Kidney (tissue), 14 donors: Measurements from ENCODE around the gene NR3C2. TPM values are rescaled to one million over a fixed set of nuclear protein-coding genes. Genes with fewer than 3 reads are reported as not detected.
A peak's percentile ranks its signal among the peaks of the same experiment; 100 is the strongest.

Experiments used
- DNase-seq, 5 donors: peaks; one replicate each; pipeline ENCODE4 v3.0.0-alpha.2; 2013 to 2020
- FAIRE-seq: peaks from 2 replicates; lab custom pipeline; 2012; peaks lifted over from hg19 to GRCh38; lab: Jason Lieb, UNC
- H3K27ac ChIP-seq, 2 donors: one replicate each; pipeline ENCODE4 v1.7.0; 2013; ENCODE audit warnings: low read depth in 2 of 2, low read length in 2 of 2, inconsistent platforms in 1 of 2
- H3K27me3 ChIP-seq: one replicate; pipeline ENCODE4 v1.7.1; 2013; ENCODE audit warnings: low read length, inconsistent platforms; ENCODE audit not compliant: control insufficient read depth, insufficient read depth
- H3K36me3 ChIP-seq, 3 donors: one replicate each; pipeline versions ENCODE4 v1.7.0 to v1.7.1; 2013; ENCODE audit warnings: low read length in 3 of 3, control low read depth in 1 of 3, inconsistent platforms in 1 of 3; ENCODE audit not compliant: insufficient read depth in 3 of 3, control insufficient read depth in 2 of 3
- H3K4me1 ChIP-seq, 3 donors: one replicate each; pipeline versions ENCODE4 v1.7.0 to v1.7.1; 2013; ENCODE audit warnings: low read length in 3 of 3, inconsistent platforms in 1 of 3, low read depth in 1 of 3; ENCODE audit not compliant: control insufficient read depth in 2 of 3, insufficient read depth in 2 of 3
- H3K4me3 ChIP-seq, 3 donors: one replicate each; pipeline versions ENCODE4 v1.7.0 to v1.8.1; 2013; ENCODE audit warnings: low read length in 3 of 3, control low read depth in 1 of 3, inconsistent platforms in 1 of 3
- H3K9ac ChIP-seq, 3 donors: one replicate each; pipeline versions ENCODE4 v1.7.0 to v1.7.1; 2013; ENCODE audit warnings: low read length in 3 of 3, control low read depth in 1 of 3, inconsistent platforms in 1 of 3
- H3K9me3 ChIP-seq, 3 donors: one replicate each; pipeline versions ENCODE4 v1.7.0 to v1.7.1; 2013; ENCODE audit warnings: low read length in 3 of 3, control low read depth in 1 of 3, inconsistent platforms in 1 of 3; ENCODE audit not compliant: control insufficient read depth in 2 of 3, insufficient read depth in 1 of 3
- CTCF ChIP-seq: IDR thresholded peaks from 3 replicates; pipeline ENCODE4 v1.5.1; 2012; ENCODE audit warnings: mild to moderate bottlenecking, moderate library complexity, borderline replicate concordance; ENCODE audit not compliant: insufficient read depth; ENCODE audit errors: extremely low read depth
- intact Hi-C: fragments of 100-400 bp; cut with DNase I; formaldehyde crosslinking; loops from one replicate; pipeline ENCODE4 v1.11.1; 2022
- polyA plus RNA-seq: library from polyadenylated mRNA; stranded (reverse); fragments of 350-450 nt; fragmentation: Illumina TruSeq; extraction: RNeasy Lipid Tissue Mini Kit (QIAGEN cat#74804); gene quantifications from one replicate; pipeline ENCODE4 v1.2.3, GENCODE V29; 2014; ENCODE audit warnings: low read depth, low replicate concordance; ENCODE audit not compliant: insufficient read depth
- total RNA-seq: library from RNA; stranded (reverse); fragmentation: NEBNext Ultra II Directional; extraction: Animal tissue kit (Norgen Biotek cat#: 25700); gene quantifications from one replicate; pipeline ENCODE4 v1.2.1, GENCODE V29; 2021
- donor health status: control.
- donor health status: control.
- donor health status: control.
- donor health status: control.
- donor health status: control.
- donor health status: DM: yes; HTN: yes; CAD: no.
- donor health status: Normal renal cell carcinoma (clear cell type).

The NR3C2 gene
- total and polyA plus RNA-seq, 2 donors from 2014 or later, result 8.7 to 43.4 TPM

- DNase-seq (no peak), FAIRE-seq (no peak)
- no peak for TF ChIP-seq CTCF
- H3K27ac ChIP-seq, result no peak overlapping the region
- no peak overlapping the region for H3K4me3 ChIP-seq
- peaks cover 0 to 4% (median 0%) of the 10 kb centered on the region in 3 donors for H3K36me3 ChIP-seq
- H3K9ac ChIP-seq, result no peak overlapping the region
- H3K27me3 ChIP-seq, result no peaks in the 10 kb centered on the region
- intact Hi-C loops, result no loop called here
- no peaks in the 10 kb centered on the region for H3K4me1 ChIP-seq
- no peaks in the 10 kb centered on the region for H3K9me3 ChIP-seq
Measured at GRCh38 chr4:148154769-148155168, 287.4 kb downstream of the NR3C2 start.

- H3K4me1 ChIP-seq, result no peaks in the 10 kb centered on the region
- no peak overlapping the region for H3K9ac ChIP-seq
- no peaks in the 10 kb centered on the region for H3K9me3 ChIP-seq
- intact Hi-C loops, result no loop called here
- DNase-seq (peak in 4 of 5 donors; percentile 75 to 89 (median 83)), FAIRE-seq (no peak)
- H3K4me3 ChIP-seq, result no peak overlapping the region
- H3K36me3 ChIP-seq, result peaks cover 0 to 4% (median 0%) of the 10 kb centered on the region in 3 donors
- no peaks in the 10 kb centered on the region for H3K27me3 ChIP-seq
- no peak for TF ChIP-seq CTCF
- H3K27ac ChIP-seq, result no peak overlapping the region
Measured at GRCh38 chr4:148152868-148153625, 289.2 kb downstream of the NR3C2 start.

GRCh38 chr4:148151806-148152205, 290.4 kb downstream of the NR3C2 start:
- H3K27ac ChIP-seq, result no peak overlapping the region
- intact Hi-C loops, result no loop called here
- no peak overlapping the region for H3K9ac ChIP-seq
- H3K36me3 ChIP-seq, result peaks cover 0 to 6% (median 0%) of the 10 kb centered on the region in 3 donors
- no peak for FAIRE-seq
- H3K27me3 ChIP-seq, result no peaks in the 10 kb centered on the region
- no peak overlapping the region for H3K4me3 ChIP-seq
- TF ChIP-seq CTCF, result no peak
- DNase-seq, result no peak
- H3K9me3 ChIP-seq, result no peaks in the 10 kb centered on the region
- H3K4me1 ChIP-seq, result peaks cover 0 to 7% (median 0%) of the 10 kb centered on the region in 3 donors

- intact Hi-C loops, result no loop called here
- Histone ChIP-seq H3K27ac (no peak overlapping the region), H3K27me3 (no peaks in the 10 kb centered on the region), H3K4me1 (peaks cover 0 to 7% (median 0%) of the 10 kb centered on the region in 3 donors), H3K9ac (no peak overlapping the region), H3K4me3 (no peak overlapping the region), H3K9me3 (no peaks in the 10 kb centered on the region), H3K36me3 (peaks cover 0 to 4% (median 0%) of the 10 kb centered on the region in 3 donors)
- no peak for DNase-seq
- FAIRE-seq, result no peak
- TF ChIP-seq CTCF, result no peak
Measured at GRCh38 chr4:148145475-148145874, 296.7 kb downstream of the NR3C2 start.
